Epithelial cell of prostate (primary cell): Measurements from ENCODE around the gene MOGAT2.
"Not testable (repeated sequence)": the region's sequence is repeated elsewhere in the genome, so short reads cannot be mapped to it uniquely, and the experiment has no call there.

Source experiments
- DNase-seq: peaks from one replicate; pipeline ENCODE4 v3.0.0-alpha.2; 2011; ENCODE audit warnings: low read depth, low spot score
- H3K27ac ChIP-seq: fragments of 450-650 bp; 2 replicates; pipeline ENCODE4 v1.5.1; 2017; ENCODE audit warnings: mild to moderate bottlenecking

The MOGAT2 gene

DNA sequence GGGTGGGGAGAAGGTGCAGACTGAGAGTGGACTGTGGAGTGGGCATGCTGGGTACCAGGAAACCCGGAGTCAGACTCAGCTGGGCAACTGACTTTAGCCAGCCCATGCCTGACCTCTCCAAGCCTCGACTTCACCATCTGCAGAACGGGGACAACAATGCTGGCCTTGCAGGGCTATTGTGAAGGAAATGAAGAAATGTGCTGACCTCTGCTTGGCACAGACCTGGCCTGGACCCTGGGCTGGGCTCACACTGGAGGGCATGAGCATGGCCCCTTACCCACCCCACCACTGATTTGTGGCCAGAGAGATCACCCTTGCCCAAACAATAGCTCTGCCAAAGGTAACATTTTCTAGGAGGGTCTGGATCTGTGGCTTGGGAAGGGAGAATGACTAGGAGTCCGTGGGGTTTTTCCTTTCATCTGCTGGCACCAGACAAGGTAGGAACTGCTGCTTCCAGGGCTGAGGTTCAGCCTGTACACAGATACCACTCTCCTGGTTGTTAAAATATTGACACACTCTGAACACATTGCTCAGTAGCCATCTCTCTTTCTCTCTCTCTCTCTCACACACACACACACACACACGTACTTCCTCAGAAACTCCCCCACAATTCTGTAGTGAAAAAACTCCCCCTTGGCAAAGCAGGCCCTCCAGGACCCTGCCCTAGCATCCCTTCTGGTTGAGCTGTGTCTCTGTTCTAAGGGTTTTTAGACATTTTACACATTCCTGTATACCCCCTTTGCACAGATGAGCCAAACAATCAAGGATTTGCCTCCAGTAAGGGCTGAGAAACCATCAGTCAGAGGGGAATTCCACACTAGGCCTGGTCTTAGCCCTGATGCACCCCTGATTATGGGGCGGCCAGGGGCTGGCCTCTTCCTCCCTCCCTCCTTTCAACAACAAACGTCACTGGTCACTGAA, 1.0 kb downstream of the MOGAT2 start:
- no peak for DNase-seq

DNA sequence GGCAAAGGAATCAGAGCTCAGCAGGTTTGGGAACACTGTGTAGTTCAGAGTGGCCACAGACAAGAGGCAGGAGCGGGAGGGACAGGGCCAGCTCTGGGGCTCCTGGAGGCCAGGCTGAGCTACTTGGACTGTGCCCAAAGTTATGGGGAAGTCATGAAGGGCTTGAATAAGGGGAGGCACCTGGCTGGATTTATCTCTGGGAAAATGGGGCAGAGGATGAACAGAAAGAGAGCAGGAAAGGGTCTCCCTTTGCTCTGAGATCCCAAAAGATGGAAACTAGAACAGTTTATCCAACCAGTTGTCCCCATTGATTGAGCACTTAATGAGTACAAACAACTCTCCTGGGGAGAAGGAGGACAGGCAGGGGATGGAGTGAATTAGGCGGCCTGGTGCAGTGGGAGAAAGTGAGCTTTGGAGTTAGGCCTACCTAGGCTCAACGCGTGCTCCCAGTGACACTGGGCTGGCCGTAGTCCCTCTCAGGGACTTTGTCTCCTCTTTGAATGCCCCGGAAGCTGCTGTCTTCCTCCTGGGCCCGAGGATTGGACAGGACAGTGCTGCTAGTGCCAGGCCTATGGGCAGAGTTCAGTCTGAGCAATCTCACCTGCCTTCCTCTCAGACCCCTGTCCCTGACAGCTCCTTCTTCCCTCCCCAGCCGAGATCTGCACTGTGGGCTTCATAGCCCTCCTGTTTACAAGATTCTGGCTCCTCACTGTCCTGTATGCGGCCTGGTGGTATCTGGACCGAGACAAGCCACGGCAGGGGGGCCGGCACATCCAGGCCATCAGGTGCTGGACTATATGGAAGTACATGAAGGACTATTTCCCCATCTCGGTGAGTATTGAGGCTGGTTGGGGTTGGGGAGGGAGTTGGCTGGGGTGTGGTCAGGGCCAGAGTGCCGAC, 2.0 kb downstream of the MOGAT2 start:
- H3K27ac ChIP-seq: no peak overlapping the region
- DNase-seq: no peak

More for the DNA sequence above, 1.0 kb downstream of the MOGAT2 start:
- H3K27ac ChIP-seq: no peak overlapping the region

DNA sequence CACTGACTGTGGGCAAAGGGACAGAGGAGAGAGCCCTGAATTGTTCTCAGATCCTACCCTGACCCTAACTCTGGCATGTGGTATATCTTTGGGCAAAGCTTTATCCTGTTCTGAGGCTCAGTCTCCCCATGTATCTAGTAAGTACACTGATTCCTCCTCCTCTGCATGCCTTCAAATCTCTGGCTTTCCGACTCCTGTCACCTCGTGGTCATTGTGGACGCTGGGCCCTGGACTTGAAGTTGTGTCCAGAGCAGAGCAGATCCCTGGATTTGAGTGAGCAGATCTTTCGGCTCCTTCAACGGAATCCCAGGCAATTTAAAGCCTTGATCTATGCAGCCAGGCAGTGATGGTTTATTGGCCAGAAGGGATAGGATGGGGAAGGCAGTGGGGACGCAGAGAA, 3.0 kb downstream of the MOGAT2 start:
- H3K27ac ChIP-seq: no peak overlapping the region
- no peak for DNase-seq

DNA sequence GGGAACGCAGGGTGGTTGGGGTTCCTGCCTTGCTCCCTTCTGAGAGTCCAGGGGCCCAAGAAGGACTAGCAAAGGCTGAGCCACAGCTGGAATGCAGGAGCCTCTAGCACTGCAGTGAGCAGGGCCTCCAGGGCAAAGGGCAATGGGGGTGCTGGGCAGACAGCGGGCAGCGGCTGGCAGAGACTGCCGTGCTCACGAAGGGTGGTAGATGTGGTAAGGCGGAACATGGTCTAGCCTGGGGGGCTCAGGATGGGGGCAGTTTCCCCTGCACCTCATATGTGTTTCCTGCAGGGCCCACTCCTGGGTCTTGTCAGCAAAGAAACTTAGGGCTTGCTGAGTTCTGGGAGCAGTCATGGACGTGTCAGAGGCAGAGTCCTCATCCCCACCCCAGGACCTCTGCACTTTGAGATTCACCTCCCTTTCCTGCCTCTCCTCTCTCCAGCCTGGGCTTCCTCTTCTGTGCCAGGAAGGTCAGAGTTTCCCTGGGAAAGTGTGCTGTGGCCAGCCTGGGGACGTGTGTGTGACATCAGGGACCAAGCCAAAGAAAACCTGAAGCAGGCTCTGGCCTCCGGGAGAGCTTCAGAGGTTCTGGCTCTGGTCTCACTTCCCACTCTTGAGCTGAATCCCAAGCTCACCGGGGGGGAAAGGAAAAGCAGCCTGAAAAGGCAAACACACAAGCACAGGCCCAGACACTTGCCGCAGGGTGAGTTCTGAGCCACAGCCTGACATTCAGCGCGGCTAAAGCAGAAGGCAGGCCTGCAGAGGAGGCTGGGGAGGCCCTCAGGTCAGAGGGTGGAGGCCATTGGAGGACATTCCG, 4.4 kb downstream of the MOGAT2 start:
- H3K27ac ChIP-seq: no peak overlapping the region
- DNase-seq: no peak

DNA sequence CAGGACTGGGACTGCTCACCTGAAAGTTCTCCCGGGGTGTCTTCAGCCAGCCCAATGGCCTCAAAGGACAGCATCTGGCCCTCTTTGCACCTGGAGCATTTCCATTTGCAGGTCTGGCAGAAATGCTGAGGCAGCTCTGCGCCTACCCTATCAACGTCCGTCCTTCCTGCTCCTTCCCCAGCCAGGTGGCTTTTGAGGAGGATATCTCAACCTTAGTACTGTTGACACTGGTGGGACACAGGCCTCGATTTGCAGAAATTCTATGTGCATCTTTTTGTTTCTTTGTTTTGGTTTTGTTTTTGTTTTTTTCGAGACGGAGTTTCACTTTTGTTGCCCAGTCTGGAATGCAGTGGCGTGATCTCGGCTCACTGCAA, 5.0 kb downstream of the MOGAT2 start:
- DNase-seq: no peak
- H3K27ac ChIP-seq: no peak overlapping the region

DNA sequence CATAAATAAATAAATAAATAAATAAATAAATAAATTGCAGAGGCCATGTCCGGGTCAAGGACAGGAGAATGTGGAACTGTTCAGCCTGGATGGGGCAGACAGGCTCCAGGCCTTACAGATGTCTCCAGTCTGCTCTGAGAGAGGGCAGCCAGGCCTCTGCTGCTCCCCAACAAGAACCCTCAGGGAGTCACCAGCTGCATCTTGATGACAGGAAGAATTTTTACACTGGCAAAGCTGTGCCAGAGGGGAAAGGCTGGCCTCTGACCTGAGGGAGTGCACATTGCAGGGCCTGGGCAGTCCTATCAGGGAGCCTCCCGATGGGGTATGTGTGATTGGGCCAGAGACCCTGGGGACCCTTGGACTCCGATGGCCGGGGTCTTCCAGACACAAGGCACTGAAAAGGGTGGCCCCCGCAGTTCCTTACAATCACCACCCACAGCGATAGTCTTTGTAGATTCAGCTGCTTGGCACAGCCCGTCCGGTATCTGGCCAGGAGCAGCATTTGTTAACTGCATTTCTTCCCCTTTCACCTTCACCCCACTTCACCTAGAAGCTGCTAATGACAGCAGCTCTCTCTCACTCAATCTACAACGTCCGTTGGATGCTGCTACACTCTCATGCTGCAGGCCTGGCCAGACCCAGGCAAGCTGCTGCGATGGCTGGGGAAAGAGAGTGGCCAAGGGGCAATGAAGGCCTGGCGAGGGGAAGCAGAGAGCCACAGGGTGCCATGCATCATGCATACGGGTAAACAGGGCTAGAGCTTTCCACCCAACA, 8.1 kb downstream of the MOGAT2 start:
- no peak overlapping the region for H3K27ac ChIP-seq
- no peak for DNase-seq

DNA sequence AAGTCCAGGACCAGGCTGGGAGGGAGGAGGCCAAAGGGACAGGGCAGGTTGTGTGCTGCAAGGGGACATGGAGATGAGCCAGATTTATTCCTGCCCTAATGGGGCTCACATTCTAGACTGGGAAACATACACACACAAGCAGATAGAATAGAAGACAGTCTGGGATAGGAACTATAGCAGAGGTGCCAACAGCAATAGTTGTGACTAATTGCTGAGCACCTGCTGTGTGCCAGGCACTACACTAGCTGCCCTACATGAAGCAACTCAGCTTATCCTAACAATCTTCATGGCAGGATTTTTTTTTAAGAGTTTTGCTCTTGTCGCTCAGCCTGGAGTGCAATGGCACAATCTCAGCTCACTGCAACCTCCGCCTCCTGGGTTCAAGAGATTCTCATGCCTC, 11.4 kb downstream of the MOGAT2 start:
- DNase-seq: no peak
- no peak overlapping the region for H3K27ac ChIP-seq

DNA sequence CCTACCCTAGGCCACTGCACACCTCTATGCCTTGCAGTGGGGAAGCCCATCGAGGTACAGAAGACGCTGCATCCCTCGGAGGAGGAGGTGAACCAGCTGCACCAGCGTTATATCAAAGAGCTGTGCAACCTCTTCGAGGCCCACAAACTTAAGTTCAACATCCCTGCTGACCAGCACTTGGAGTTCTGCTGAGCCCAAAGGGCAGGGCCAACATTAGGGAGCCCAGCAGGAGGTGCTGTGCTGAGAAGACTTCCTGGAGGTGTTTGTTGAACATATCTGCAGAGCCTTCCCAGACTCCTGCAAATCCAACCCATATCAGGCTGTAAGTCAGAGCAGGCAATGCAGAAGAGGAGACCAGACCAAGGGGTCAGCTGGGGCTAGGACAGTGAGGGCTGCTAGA, 13.5 kb downstream of the MOGAT2 start:
- H3K27ac ChIP-seq: no peak overlapping the region
- DNase-seq: no peak

DNA sequence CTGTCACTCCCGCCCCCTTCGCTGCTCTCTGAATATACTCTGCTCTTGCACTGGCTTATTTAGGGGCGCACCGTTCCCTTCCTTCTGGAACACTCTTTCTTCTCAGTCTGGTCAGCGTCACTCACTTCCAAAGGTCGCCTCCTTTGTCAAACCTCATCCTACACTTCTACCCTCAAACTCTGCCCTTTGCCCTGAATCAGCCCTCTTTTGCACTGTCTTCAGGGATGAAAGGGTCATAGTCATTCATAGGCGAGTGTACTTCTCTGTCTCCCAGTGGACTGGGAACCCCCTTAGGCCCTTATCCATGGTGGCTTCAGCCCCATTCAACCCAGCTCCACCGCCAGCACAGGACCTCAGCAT, 15.4 kb downstream of the MOGAT2 start:
- no peak overlapping the region for H3K27ac ChIP-seq
- DNase-seq: no peak

DNA sequence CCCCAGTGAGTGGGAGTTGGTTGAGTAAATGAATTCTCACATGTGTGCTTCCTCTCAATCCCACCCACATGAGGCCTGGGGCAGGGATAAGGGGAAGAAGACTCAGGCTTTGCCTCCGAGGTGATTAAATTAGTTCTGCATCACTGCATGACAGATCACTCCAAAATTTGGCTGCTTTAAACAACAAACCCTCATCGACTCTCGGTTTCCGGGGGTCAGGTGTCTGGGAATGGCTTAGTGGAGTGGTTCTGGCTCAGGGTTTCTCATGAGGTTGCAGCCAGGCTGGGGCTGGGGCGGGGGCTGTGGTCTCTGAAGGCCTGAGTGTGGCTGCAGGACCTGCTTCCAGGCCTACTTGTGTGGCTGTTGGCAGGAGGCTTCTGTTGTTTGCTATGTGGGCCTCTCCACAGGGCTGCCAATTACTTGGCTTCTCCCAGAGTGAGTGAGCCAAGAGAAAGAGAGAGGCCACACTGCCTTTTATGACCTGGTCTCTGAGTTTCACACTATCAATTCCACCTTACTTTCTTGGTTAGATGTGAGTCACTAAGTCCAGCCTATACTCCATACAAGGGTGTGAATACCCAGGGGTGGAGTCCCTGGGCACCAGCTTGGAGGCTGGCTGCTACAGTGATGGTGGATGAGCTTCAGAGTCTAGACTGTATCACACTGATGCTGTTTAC, 15.9 kb downstream of the MOGAT2 start:
- no peak overlapping the region for H3K27ac ChIP-seq
- no peak for DNase-seq

DNA sequence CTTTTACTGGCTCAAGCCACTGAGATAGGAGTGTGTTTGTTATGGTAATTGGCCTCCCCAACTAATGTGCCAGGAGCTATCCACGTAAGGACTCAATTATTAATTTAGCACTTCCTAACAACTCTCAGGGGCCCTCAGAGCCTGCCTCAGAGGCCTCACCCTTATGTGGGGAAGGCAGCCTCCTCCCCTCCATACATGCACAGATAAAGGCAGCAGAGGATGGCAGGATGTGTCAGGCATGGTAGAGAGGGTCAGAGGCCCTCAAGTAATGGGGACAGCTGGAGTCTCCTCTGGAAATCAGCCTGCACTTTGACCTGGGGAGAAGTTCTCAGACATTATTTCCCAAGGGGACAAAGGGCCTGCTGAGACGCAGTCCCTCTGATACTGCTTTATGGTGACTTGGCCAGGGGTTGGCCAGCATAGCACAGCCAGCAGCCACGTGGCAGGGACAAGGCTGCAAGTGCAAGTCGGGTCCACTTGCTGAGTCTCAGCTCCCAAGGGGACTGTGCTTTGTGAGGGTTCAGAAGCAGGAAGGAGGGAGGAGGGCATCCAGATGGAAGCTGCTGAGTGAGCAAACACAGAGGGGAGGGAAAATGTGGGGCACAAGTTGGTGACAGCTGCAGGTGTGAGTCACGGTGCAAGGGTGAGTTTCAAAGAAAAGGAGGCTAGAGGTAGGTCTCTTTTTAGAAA, 17.0 kb downstream of the MOGAT2 start:
- H3K27ac ChIP-seq: no peak overlapping the region
- DNase-seq: no peak

DNA sequence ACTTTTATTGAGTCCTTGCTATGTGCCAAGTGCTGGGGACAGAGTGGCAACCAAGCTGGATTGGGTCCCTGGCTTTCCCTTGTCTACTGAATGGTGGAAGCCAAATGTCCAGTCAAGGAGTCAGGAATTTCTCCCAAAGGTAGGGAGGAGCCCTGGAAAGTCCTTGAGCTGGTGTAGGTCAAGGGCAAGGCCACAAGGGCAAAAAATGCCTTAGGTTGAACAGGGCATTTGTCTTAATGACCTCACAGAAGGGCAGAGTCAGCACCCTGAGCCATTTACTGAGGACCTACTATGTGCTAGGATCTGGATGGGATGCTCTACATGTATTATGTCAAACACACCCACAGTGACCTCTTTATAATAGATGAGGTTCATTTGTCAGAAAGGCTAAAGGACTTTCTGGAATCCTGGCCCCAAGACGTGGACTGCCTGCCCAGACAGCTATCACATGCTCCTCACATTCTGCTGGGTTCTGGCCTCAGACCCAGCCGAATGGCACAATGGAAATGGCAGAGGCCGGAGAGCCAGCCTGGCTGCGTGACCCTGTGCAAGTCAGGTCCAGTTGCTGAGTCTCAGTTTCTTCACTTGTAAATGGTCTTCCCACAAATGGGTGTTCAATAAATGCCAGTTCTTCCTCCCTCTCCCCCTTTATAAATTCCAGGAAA, 17.7 kb downstream of the MOGAT2 start:
- no peak overlapping the region for H3K27ac ChIP-seq

DNA sequence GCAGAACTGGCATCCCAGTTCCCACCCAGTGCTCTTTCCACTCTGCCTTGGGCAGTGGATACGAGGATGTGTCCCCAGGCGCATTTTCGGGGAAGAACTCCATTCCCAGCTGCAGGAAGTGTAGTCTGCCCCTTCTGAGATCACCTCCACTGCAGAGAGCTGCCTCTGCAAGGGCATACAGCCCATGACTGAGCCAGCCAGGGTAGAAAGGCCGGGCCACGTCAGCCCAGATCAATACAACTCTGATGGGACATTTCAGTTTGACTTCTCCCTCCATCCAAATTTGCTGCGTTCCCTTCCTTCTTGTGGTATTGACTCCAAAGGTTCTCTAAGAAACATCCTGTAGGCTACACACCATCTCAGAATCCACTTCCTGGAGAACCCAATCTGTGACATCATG, 19.7 kb downstream of the MOGAT2 start:
- no peak overlapping the region for H3K27ac ChIP-seq

More for the DNA sequence above, 17.7 kb downstream of the MOGAT2 start:
- DNase-seq: no peak

DNA sequence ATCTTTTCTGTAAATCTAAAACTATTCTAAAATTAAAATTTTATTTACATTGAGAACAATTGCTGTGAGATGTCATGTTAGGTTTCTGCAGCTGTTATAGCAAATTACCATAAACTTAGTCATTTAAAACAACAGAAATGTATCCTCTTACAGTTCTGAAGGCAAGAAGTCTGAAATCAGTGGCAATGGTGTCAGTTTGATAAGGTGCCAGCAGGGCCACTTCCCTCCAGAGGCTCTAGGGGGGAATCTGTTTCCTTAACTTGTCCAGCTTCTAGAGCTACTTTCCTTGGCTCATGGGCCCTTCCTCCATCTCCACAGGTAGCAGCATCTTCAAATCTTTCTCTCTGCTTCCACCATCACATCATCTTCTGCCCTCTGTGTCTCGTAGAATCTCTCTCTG, 23.0 kb downstream of the MOGAT2 start:
- DNase-seq: no peak

More for the DNA sequence above, 19.7 kb downstream of the MOGAT2 start:
- DNase-seq: no peak

DNA sequence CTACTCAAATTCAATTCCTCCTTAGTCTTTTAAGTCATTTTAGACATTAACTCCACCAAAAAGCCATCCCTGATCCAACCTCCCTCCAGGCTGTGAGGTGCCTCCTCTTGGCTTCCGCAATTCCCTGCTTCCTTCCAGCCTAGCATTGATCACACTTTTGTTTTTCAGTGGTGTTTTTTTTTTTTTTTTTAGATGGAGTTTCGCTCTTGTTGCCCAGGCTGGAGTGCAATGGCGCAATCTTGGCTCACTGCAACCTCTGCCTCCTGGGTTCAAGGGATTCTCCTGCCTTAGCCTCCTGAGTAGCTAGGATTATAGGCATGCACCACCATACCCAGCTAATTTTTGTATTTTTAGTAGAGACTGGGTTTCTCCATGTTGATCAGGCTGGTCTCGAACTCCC, 25.5 kb downstream of the MOGAT2 start:
- not testable (repeated sequence) for H3K27ac ChIP-seq

More for the DNA sequence above, 23.0 kb downstream of the MOGAT2 start:
- H3K27ac ChIP-seq: no peak overlapping the region

DNA sequence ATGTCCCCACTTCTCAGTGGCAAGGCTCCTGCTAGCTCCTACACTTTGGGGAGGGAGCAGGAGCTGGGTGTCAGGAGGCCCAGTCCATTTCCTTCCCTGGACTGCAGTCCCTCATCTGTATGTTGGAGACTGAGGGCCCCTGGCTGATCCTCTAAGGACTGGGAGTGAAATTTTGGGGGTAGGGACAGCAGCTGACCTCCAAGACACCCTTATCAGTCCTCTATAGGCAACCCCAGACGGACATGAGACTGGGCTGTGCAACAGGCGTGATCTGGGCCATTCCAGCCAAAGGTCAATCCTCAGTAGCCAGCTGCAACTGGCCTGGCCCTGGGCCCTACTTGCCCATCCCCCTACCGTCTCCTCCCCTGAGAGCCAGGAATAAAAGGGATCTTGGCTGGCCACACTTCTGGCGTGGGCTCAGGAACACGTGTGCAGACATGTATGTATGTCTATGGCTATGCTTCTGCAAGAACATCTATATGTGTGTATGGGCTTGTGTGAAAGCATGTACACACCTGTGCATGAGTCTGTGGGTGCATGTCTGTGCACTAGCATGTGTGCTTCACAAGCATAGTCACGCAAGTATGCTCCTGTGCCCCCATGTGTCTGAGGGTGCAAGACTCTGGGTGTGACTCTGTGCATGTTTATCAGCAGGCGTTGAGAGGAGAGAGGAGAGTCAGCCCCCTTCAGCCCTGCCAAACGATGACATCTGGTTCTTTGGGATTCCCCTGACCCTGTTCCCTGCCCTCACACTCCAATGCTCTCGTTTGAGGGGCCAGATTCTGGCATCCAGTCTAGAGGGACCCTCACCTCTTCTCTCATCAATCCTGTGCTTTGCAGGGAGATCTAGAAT, 26.3 kb downstream of the MOGAT2 start:
- DNase-seq: no peak
- no peak overlapping the region for H3K27ac ChIP-seq

More for the DNA sequence above, 25.5 kb downstream of the MOGAT2 start:
- not testable (repeated sequence) for DNase-seq

DNA sequence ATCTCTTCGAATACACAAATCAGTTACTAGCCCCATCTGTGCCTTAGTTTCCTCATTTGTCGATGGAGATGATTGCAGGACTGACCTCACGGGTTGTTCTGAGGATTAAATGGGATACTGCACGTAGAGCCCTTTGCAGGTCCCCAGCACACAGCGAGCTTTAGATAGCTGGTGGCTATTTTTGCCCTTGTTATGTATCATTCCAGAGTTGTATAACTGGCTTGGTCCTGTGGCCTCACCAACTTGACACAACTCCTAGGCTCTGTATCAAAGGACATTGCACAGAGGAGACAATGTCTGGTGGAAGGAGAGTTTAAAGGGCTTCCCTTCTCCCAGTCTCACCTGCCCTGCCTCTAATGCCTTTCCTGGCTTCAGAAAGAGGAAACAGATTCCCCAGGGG, 28.2 kb downstream of the MOGAT2 start:
- no peak overlapping the region for H3K27ac ChIP-seq
- no peak for DNase-seq
